ENCODE results near the gene DNAJB9. TPM values are rescaled to one million over a fixed set of nuclear protein-coding genes. Genes with fewer than 3 reads are reported as not detected.

DNAJB9 gene
- total and polyA plus RNA-seq, 8 donors = 26.2 to 34.3 (median 31.4) TPM

GRCh38 chr7:108568801-108569380 lies 783 bp upstream of the DNAJB9 start:
- ATAC-seq (no peak), DNase-seq (no peak)
- TF ChIP-seq CTCF (IDR thresholded peaks at IDR 0.05) = no peak
- H3K9me3 ChIP-seq = no peaks in the 10 kb centered on the region
- peaks cover 12 to 54% of the 10 kb centered on the region in 2 donors for H3K4me1 ChIP-seq
- H3K27ac ChIP-seq = peak overlapping the region; percentile 96 to 99
- peak overlapping the region; percentile 85 to 92 for H3K4me3 ChIP-seq
- intact Hi-C loops (cut with DNase I) = no loop called here
- H3K36me3 ChIP-seq = peaks cover 0 to 20% of the 10 kb centered on the region in 2 donors
- no peaks in the 10 kb centered on the region for H3K27me3 ChIP-seq

- TF ChIP-seq CTCF (IDR thresholded peaks at IDR 0.05) = no peak
- H3K4me1 ChIP-seq = peaks cover 12 to 59% of the 10 kb centered on the region in 2 donors
Measured at GRCh38 chr7:108570146-108570755, 577 bp downstream of the DNAJB9 start.

GRCh38 chr7:108572480-108572879 lies 2.8 kb downstream of the DNAJB9 start:
- no peak for DNase-seq
- Histone ChIP-seq H3K27ac (no peak overlapping the region), H3K36me3 (peaks cover 0 to 25% of the 10 kb centered on the region in 2 donors), H3K9me3 (no peaks in the 10 kb centered on the region), H3K4me3 (peak overlapping the region in 1 of 2 donors; percentile 92), H3K4me1 (peaks cover 12 to 50% of the 10 kb centered on the region in 2 donors), H3K27me3 (no peaks in the 10 kb centered on the region)
- intact Hi-C loops (cut with DNase I) = no loop called here
- no peak for TF ChIP-seq CTCF (IDR thresholded peaks at IDR 0.05)
- no peak for ATAC-seq

More at GRCh38 chr7:108570146-108570755, 577 bp downstream of the DNAJB9 start:
- Histone ChIP-seq H3K4me3 (peak overlapping the region; percentile 85 to 92), H3K36me3 (peaks cover 0 to 18% of the 10 kb centered on the region in 2 donors), H3K27ac (peak overlapping the region; percentile 96 to 99), H3K9me3 (no peaks in the 10 kb centered on the region), H3K27me3 (no peaks in the 10 kb centered on the region)
- intact Hi-C loops (cut with DNase I) = no loop called here
- peak in 3 of 4 donors; percentile 22 to 73 (median 52) for DNase-seq
- ATAC-seq = peak; percentile 67

- no peaks in the 10 kb centered on the region for H3K27me3 ChIP-seq
- peaks cover 0 to 12% of the 10 kb centered on the region in 2 donors for H3K9me3 ChIP-seq
- intact Hi-C loops (cut with DNase I) = no loop called here
- DNase-seq (no peak), ATAC-seq (no peak)
- H3K4me1 ChIP-seq = peaks cover 0 to 37% of the 10 kb centered on the region in 2 donors
- H3K4me3 ChIP-seq = no peak overlapping the region
- H3K27ac ChIP-seq = no peak overlapping the region
- peaks cover 0 to 41% of the 10 kb centered on the region in 2 donors for H3K36me3 ChIP-seq
- TF ChIP-seq CTCF (IDR thresholded peaks at IDR 0.05) = no peak
Measured at GRCh38 chr7:108575156-108575555, 5.5 kb downstream of the DNAJB9 start.

- Histone ChIP-seq H3K27ac (no peak overlapping the region), H3K27me3 (no peaks in the 10 kb centered on the region), H3K36me3 (peaks cover 0 to 47% of the 10 kb centered on the region in 2 donors), H3K4me3 (no peak overlapping the region), H3K9me3 (peaks cover 0 to 14% of the 10 kb centered on the region in 2 donors), H3K4me1 (peaks cover 0 to 32% of the 10 kb centered on the region in 2 donors)
- DNase-seq = no peak
- no peak for ATAC-seq
- no peak for TF ChIP-seq CTCF (IDR thresholded peaks at IDR 0.05)
- intact Hi-C loops (cut with DNase I) = no loop called here
Measured at GRCh38 chr7:108576116-108576515, 6.4 kb downstream of the DNAJB9 start.
